Myocyte (in vitro differentiated cells): Measurements from ENCODE around the gene NUDT3. TPM values are rescaled to one million over a fixed set of nuclear protein-coding genes. Genes with fewer than 3 reads are reported as not detected.
A peak's percentile ranks its signal among the peaks of the same experiment; 100 is the strongest.
"Not testable (repeated sequence)": the region's sequence is repeated elsewhere in the genome, so short reads cannot be mapped to it uniquely, and the experiment has no call there.

ENCODE experiments used
- DNase-seq: peaks from one replicate; pipeline ENCODE4 v3.0.0-alpha.2; 2012; ENCODE audit warnings: low read depth
- total RNA-seq: library from RNA; depleted of rRNA; stranded (reverse); fragments of >200 nt; gene quantifications from 2 replicates; pipeline ENCODE4 v1.2.3, GENCODE V29; 2014

NUDT3 gene
- total RNA-seq, 1 donor from 2014 or later: 45.9 TPM

DNA sequence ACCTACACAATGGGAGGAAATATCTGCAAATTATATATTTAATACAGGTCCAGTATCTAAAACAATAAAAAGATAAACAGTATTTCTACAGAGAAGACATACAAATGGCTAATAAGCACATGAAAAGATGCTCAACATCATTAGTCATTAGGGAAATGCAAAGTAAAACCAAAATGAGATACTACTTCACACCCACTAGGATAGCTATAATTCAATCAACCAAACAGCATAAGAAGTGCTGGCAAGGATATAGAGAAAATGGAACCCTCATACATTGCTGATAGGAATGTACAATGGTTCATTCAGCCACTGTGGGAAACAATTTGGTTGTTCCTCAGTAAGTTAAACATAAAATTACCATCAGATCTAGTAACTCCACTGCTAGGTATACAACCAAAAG is 48.7 kb downstream of the NUDT3 start:
- no peak for DNase-seq

- DNase-seq: no peak
These were observed 50.2 kb downstream of the NUDT3 start for GRCh38 chr6:34342247-34342646.

GRCh38 chr6:34341481-34341971 is 50.9 kb downstream of the NUDT3 start:
- DNase-seq: peak; percentile 50

DNA sequence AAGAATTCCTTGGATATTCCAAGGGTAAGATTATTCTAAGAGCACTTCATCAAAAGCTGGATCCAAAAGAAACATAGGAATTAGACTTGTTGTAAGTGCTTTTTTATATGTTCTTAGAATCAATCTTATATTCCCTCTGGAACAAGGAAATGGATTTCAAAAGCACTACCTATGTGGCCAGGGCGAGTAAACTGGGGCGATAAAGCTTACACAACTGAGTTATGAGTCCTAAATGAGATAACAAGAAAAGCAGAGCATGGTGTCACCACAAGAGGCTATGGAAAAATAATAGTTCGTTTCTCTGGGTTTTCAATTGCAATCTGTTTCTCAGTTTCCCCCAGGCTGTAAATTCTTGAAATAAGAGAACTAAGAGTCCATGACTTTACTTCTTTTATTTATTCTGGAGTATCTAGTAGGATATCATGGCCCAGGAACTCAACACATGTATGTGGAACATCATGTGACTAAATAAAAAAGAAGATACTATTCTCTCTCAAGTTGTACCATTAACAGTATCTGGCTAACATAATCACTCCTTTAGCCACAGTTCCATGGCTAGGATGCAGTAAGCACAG is 51.5 kb downstream of the NUDT3 start:
- no peak for DNase-seq

- DNase-seq: no peak
These were observed 52.1 kb downstream of the NUDT3 start for GRCh38 chr6:34340394-34340793.

DNA sequence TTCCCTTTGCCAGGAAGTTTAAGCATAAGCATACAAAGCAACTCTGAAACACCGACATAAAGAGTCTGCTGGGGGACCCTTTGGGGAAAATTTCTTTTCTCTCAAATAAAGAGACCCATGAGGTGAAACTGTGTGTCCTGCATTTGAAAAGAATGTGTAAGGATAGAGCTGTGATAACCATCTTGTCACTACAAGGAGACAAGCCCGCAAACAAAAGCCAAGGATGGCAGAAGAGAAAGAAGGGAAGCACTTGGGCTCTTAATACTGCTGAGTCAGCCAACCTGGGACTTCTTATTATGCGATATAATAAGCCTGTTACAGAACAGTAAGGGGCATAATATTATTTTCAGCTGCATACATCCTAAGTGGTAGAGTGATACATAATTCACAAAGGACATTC is 52.5 kb downstream of the NUDT3 start:
- no peak for DNase-seq

GRCh38 chr6:34339432-34339831 is 53.0 kb downstream of the NUDT3 start:
- peak; percentile 13 for DNase-seq

DNA sequence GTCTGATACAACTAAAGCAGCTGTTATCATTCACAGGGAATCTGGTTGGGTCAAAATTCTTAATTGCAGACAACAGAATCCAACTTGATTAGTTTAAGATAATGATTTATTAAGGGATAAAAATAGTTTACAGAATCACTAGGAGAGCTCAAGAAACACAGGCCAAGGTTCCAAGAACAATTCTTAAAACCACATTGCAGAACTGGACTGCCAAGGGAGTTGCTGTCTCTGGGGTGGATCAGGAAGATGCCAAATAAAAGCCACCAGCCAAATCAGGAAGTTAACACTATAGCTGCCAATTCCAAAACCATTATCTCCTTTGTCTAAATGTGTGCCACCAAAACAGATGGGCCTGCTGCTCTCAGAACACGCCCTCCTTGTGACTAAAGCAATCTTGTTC is 53.7 kb downstream of the NUDT3 start:
- DNase-seq: peak; percentile 77

- no peak for DNase-seq
These were observed 54.1 kb downstream of the NUDT3 start for GRCh38 chr6:34338377-34338776.

DNA sequence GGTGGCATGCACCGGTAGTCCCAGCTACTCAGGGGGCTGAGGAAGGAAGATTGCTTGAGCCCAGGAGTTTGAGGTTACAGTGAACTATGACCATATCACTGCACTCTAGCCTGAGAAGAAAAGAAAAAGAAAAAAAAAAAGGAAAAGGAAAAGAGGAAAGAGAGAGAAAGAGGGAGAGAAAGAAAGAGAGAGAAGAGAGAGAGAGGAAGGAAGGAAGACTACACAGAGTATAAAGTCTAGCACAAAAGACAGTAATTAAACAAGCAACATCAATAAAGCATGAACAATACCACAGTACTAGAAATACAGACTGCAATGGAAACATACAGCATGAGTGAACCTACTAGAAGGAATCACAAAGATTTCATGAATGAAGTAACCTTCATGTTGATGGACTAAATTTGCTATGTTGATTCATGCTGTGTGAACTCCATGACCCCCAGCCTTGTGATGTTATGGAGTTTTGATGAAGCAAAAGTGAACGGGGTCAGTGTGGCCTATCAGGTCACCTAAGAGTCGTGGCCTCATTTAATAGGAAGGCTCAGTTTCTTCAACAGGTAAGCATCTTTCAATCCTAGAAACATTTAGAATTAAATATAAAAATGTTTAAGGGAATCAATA is 57.6 kb downstream of the NUDT3 start:
- DNase-seq: peak; percentile 33

DNA sequence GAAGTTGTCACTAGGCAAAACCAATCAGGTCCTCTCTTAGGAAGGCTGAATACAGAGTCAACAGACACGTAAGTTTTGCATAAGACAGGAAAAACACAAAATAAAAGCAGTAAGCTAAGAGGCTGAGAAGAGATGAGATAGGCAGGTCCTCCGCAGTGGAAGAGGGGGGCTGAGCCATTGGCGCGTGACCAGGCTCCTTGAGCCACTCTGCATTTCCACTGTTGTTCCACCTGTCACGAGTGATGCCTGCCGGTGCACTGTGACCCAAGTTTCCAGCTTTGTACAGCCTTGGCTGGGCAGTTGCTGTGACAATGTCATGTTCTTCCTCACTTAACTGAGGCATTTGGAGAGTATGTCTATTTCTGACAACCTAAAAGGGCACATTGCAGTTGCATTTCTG is 58.6 kb downstream of the NUDT3 start:
- peak; percentile 63 for DNase-seq

GRCh38 chr6:34332251-34333198 is 59.9 kb downstream of the NUDT3 start:
- DNase-seq: no peak

- DNase-seq: peak; percentile 40
These were observed 61.0 kb downstream of the NUDT3 start for GRCh38 chr6:34331371-34332050.

DNA sequence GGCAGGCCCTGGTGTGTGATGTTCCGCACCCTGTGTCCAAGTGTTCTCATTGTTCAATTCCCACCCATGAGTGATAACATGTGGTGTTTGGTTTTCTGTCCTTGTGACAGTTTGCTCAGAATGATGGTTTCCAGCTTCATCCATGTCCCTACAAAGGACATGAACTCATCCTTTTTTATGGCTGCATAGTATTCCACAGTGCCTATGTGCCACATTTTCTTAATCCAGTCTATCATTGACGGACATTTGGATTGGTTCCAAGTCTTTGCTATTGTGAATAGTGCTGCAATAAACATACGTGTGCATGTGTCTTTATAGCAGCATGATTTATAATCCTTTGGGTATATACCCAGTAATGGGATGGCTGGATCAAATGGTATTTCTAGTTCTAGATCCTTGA is 62.7 kb downstream of the NUDT3 start:
- not testable (repeated sequence) for DNase-seq

GRCh38 chr6:34328969-34329368 is 63.5 kb downstream of the NUDT3 start:
- no peak for DNase-seq

- DNase-seq: peak; percentile 29
These were observed 64.9 kb downstream of the NUDT3 start for GRCh38 chr6:34327313-34328205.

- DNase-seq: no peak
These were observed 66.8 kb downstream of the NUDT3 start for GRCh38 chr6:34325633-34326032.

GRCh38 chr6:34324738-34325444 is 67.6 kb downstream of the NUDT3 start:
- peak; percentile 61 for DNase-seq

DNA sequence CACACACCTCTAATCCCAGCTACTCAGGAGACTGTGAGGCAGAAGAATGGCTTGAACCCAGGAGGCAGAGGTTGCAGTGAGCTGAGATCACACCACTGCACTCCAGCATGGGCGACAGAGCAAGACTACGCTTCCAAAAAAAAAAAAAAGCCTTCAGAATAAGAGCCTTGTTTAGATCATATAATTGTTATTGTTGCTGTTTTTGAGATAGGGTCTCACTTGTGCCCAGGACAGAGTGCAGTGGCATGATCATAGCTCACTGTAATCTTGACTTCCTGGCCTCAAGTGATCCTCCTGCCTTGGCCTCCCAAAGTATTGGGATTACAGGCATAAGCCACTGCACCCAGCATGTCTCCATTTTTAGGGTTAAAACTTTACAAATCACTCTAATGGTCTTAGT is 68.2 kb downstream of the NUDT3 start:
- not testable (repeated sequence) for DNase-seq

DNA sequence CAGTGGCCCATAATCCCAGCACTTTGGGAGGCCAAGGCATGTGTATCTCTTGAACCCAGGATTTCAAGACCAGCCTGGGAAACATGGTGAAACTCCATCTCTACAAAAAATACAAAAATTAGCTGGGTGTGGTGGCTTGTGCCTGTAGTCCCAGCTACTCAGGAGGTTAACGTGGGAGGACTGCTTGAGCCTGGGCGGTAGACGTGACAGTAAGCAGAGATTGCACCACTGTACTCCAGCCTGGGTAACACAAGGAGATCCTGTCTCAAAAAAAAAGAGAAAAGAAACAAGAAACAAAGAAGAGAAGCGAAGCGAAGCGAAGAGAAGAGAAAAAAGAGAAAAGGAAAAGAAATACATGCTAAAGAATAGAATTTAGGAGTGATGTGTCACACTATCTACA is 69.2 kb downstream of the NUDT3 start:
- DNase-seq: no peak
